GM23338 (cell line): Measurements from ENCODE around the gene CLHC1. TPM values are rescaled to one million over a fixed set of nuclear protein-coding genes. Genes with fewer than 3 reads are reported as not detected.

Experiments
- ATAC-seq: fragments of 200-7000 bp; cut with Tn5 transposase; 3 replicates; pipeline ENCODE4 v1.9.1; 2020
- DNase-seq: peaks from one replicate; pipeline ENCODE4 v3.0.0-alpha.2; 2015; ENCODE audit warnings: low spot score
- H2AFZ ChIP-seq: fragments of 200-600 bp; sonication (generic); 2 replicates; pipeline ENCODE4 v1.8.0; 2016; ENCODE audit warnings: antibody characterized with exemption, mild to moderate bottlenecking, moderate library complexity
- H3F3A ChIP-seq: fragments of 200-600 bp; sonication (generic); replicated peaks from 2 replicates; pipeline ENCODE4 v1.8.0; 2017; ENCODE audit warnings: antibody characterized with exemption, mixed run types, low read depth
- H3K27ac ChIP-seq: fragments of 200-600 bp; sonication (generic); 2 replicates; pipeline ENCODE4 v1.6.1; 2016; ENCODE audit warnings: low read depth
- H3K27me3 ChIP-seq: fragments of 200-600 bp; sonication (generic); 2 replicates; pipeline ENCODE4 v1.8.0; 2016; ENCODE audit warnings: mild to moderate bottlenecking, mixed run types, moderate library complexity; ENCODE audit not compliant: insufficient read depth
- H3K36me3 ChIP-seq: fragments of 200-600 bp; sonication (generic); 2 replicates; pipeline ENCODE4 v1.8.0; 2016; ENCODE audit warnings: mild to moderate bottlenecking; ENCODE audit not compliant: insufficient read depth
- H3K4me1 ChIP-seq: fragments of 200-600 bp; sonication (generic); 2 replicates; pipeline ENCODE4 v1.8.0; 2016; ENCODE audit warnings: mild to moderate bottlenecking, moderate library complexity; ENCODE audit not compliant: insufficient read depth
- H3K4me2 ChIP-seq: fragments of 200-600 bp; sonication (generic); 2 replicates; pipeline ENCODE4 v1.7.1; 2017; ENCODE audit warnings: mixed run types
- H3K4me3 ChIP-seq: fragments of 200-600 bp; sonication (generic); 2 replicates; pipeline ENCODE4 v1.6.1; 2016; ENCODE audit warnings: mixed run types
- H3K79me2 ChIP-seq: fragments of 200-600 bp; sonication (generic); replicated peaks from 2 replicates; pipeline ENCODE4 v1.8.0; 2017; ENCODE audit warnings: mild to moderate bottlenecking; ENCODE audit not compliant: insufficient read depth
- H3K9me2 ChIP-seq: fragments of 200-600 bp; sonication (generic); 2 replicates; pipeline ENCODE4 v1.8.0; 2017; ENCODE audit not compliant: insufficient read depth
- H4K20me1 ChIP-seq: fragments of 200-600 bp; sonication (generic); replicated peaks from 2 replicates; pipeline ENCODE4 v1.8.0; 2017; ENCODE audit warnings: mild to moderate bottlenecking; ENCODE audit not compliant: insufficient read depth
- H3K27ac Mint-ChIP-seq: 2 replicates; pipeline ENCODE4 v1.8.0; 2020; ENCODE audit warnings: inconsistent platforms, mild to moderate bottlenecking, moderate library complexity, mixed read lengths
- H3K27me3 Mint-ChIP-seq: 3 replicates; pipeline ENCODE4 v1.8.0; 2022; ENCODE audit warnings: low read depth, mild to moderate bottlenecking, moderate library complexity, mixed read lengths, inconsistent platforms; ENCODE audit not compliant: insufficient read depth, poor library complexity
- H3K36me3 Mint-ChIP-seq: 3 replicates; pipeline ENCODE4 v1.8.0; 2021; ENCODE audit warnings: low read depth, mild to moderate bottlenecking, inconsistent platforms, moderate library complexity, mixed read lengths
- H3K4me1 Mint-ChIP-seq: 3 replicates; pipeline ENCODE4 v1.8.0; 2020; ENCODE audit warnings: mild to moderate bottlenecking, inconsistent platforms, mixed read lengths
- H3K4me3 Mint-ChIP-seq: 3 replicates; pipeline ENCODE4 v1.8.0; 2021; ENCODE audit warnings: moderate library complexity, mild to moderate bottlenecking, inconsistent platforms, mixed read lengths
- H3K9me3 Mint-ChIP-seq: 3 replicates; pipeline ENCODE4 v1.8.0; 2020; ENCODE audit warnings: moderate library complexity, mild to moderate bottlenecking, inconsistent platforms, mixed read lengths
- CREB1 ChIP-seq: fragments of 250-450 bp; sonication (Bioruptor Pico); IDR thresholded peaks from 2 replicates; pipeline ENCODE4 v1.5.0; 2020; ENCODE audit warnings: low read depth, mild to moderate bottlenecking, moderate library complexity
- EZH2phosphoT487 ChIP-seq: fragments of 200-600 bp; sonication (generic); IDR thresholded peaks from one replicate; pipeline ENCODE4 v1.8.1; 2018; ENCODE audit warnings: antibody characterized with exemption; ENCODE audit not compliant: unreplicated experiment
- JUNB ChIP-seq: IDR thresholded peaks from one replicate; pipeline ENCODE4 v1.6.1; 2016; ENCODE audit warnings: antibody characterized with exemption; ENCODE audit not compliant: unreplicated experiment
- POLR2AphosphoS5 ChIP-seq: IDR thresholded peaks from 2 replicates; pipeline ENCODE4 v1.6.1; 2016; ENCODE audit warnings: antibody characterized with exemption, low read depth
- STAT1 ChIP-seq: IDR thresholded peaks from one replicate; pipeline ENCODE4 v1.6.1; 2016; ENCODE audit warnings: antibody characterized with exemption; ENCODE audit not compliant: unreplicated experiment
- ZNF114 ChIP-seq: fragments of 250-450 bp; sonication (Bioruptor Pico); IDR thresholded peaks from 2 replicates; pipeline ENCODE4 v1.5.0; 2020; ENCODE audit warnings: mild to moderate bottlenecking, moderate library complexity
- ZNF331 ChIP-seq: fragments of 250-450 bp; sonication (Bioruptor Pico); IDR thresholded peaks from 2 replicates; pipeline ENCODE4 v1.5.0; 2020; ENCODE audit warnings: low read depth, mild to moderate bottlenecking, moderate library complexity
- polyA plus RNA-seq: library from polyadenylated mRNA; unstranded; fragments of >200 nt; fragmentation: Nextera tagmentation; extraction: Ambion mirVana; gene quantifications from 2 replicates; pipeline ENCODE4 v1.2.1, GENCODE V29; 2016
- total RNA-seq: library from RNA; depleted of rRNA; stranded (reverse); fragments of >200 nt; shearing (Covaris generic); gene quantifications from 2 replicates; pipeline ENCODE4 v1.2.3, GENCODE V29; 2014
- TF ChIP-seq, protein P1 (sequence below): fragments of 250-450 bp; sonication (Bioruptor Pico); IDR thresholded peaks from 2 replicates; pipeline ENCODE4 v1.5.0; 2020; ENCODE audit warnings: mild to moderate bottlenecking, moderate library complexity
- TF ChIP-seq, protein P2 (sequence below): IDR thresholded peaks from one replicate; pipeline ENCODE4 v1.6.1; 2018; ENCODE audit warnings: antibody characterized with exemption; ENCODE audit not compliant: unreplicated experiment

The CLHC1 gene
- total and polyA plus RNA-seq, 2 experiments from 2014 or later: 3.1 to 5.0 TPM

GRCh38 chr2:55142518-55142917 is 89.6 kb downstream of the CLHC1 start:
- Histone ChIP-seq H3K4me1 (peaks cover 10% of the 10 kb centered on the region), H3K4me3 (no peak overlapping the region), H4K20me1 (no peaks in the 10 kb centered on the region), H2AFZ (no peak overlapping the region), H3K79me2 (no peaks in the 10 kb centered on the region), H3K4me2 (no peak overlapping the region), H3F3A (no peaks in the 10 kb centered on the region), H3K27me3 (no peaks in the 10 kb centered on the region), H3K36me3 (no peaks in the 10 kb centered on the region), H3K27ac (no peak overlapping the region), H3K9me2 (peaks cover 7% of the 10 kb centered on the region; the same call in 1 of the 2 replicates)
- DNase-seq (no peak), ATAC-seq (no peak)
- TF ChIP-seq STAT1: no peak
- H3K27ac Mint-ChIP-seq: no peak overlapping the region
- no peaks in the 10 kb centered on the region for H3K9me3 Mint-ChIP-seq
- H3K4me1 Mint-ChIP-seq: peaks cover 21% of the 10 kb centered on the region
- H3K4me3 Mint-ChIP-seq: no peak overlapping the region
- peaks cover 7% of the 10 kb centered on the region for H3K27me3 Mint-ChIP-seq
- H3K36me3 Mint-ChIP-seq: no peaks in the 10 kb centered on the region

DNA sequence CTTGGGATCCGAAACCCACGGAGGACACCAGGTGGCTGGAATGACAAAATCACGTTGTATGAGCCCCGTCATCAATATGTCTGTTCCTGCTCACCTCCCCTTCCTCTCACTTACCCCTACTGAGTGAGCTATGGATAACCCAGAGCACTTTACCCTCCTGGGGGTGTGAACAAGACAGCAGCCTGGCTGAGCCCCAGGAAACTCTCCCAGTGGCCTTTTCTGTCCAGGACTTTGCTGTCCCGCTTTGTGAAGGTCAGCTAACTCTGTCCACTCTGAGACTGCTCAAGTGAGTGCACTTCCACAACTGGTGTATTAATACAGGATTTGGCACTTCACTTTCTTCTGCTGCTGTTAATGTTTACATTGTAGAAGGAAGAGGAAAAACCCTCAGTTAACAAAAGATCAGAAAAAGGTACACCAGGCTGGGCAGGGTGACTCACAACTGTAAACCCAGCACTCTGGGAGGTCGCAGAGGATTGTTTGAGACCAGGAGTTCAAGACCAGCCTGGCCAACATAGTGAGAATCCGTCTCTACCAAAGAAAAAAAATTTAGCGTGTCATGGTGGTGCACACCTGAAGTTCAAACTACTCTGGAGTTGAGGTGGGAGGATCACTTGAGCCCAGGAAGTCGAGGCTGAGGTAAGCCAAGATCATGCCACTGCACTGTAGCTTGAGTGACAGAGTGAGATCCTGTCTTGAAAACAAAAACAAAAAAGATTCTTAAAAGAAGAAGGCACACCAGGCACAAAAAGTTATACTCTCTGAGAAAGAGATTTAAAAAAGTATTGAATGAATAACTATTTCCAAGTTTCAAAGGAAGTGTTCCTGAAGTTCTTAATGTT is 90.3 kb downstream of the CLHC1 start:
- no peaks in the 10 kb centered on the region for H3K79me2 ChIP-seq
- DNase-seq (no peak), ATAC-seq (no peak)
- no peaks in the 10 kb centered on the region for H4K20me1 ChIP-seq
- H3F3A ChIP-seq: no peaks in the 10 kb centered on the region
- Mint-ChIP-seq H3K4me3 (no peak overlapping the region), H3K36me3 (no peaks in the 10 kb centered on the region), H3K27ac (no peak overlapping the region), H3K27me3 (peaks cover 12% of the 10 kb centered on the region), H3K9me3 (no peaks in the 10 kb centered on the region), H3K4me1 (peaks cover 28% of the 10 kb centered on the region)
- peaks cover 7% of the 10 kb centered on the region; the same call in 1 of the 2 replicates for H3K9me2 ChIP-seq
- no peak for TF ChIP-seq CREB1
- TF ChIP-seq, protein P1, sequence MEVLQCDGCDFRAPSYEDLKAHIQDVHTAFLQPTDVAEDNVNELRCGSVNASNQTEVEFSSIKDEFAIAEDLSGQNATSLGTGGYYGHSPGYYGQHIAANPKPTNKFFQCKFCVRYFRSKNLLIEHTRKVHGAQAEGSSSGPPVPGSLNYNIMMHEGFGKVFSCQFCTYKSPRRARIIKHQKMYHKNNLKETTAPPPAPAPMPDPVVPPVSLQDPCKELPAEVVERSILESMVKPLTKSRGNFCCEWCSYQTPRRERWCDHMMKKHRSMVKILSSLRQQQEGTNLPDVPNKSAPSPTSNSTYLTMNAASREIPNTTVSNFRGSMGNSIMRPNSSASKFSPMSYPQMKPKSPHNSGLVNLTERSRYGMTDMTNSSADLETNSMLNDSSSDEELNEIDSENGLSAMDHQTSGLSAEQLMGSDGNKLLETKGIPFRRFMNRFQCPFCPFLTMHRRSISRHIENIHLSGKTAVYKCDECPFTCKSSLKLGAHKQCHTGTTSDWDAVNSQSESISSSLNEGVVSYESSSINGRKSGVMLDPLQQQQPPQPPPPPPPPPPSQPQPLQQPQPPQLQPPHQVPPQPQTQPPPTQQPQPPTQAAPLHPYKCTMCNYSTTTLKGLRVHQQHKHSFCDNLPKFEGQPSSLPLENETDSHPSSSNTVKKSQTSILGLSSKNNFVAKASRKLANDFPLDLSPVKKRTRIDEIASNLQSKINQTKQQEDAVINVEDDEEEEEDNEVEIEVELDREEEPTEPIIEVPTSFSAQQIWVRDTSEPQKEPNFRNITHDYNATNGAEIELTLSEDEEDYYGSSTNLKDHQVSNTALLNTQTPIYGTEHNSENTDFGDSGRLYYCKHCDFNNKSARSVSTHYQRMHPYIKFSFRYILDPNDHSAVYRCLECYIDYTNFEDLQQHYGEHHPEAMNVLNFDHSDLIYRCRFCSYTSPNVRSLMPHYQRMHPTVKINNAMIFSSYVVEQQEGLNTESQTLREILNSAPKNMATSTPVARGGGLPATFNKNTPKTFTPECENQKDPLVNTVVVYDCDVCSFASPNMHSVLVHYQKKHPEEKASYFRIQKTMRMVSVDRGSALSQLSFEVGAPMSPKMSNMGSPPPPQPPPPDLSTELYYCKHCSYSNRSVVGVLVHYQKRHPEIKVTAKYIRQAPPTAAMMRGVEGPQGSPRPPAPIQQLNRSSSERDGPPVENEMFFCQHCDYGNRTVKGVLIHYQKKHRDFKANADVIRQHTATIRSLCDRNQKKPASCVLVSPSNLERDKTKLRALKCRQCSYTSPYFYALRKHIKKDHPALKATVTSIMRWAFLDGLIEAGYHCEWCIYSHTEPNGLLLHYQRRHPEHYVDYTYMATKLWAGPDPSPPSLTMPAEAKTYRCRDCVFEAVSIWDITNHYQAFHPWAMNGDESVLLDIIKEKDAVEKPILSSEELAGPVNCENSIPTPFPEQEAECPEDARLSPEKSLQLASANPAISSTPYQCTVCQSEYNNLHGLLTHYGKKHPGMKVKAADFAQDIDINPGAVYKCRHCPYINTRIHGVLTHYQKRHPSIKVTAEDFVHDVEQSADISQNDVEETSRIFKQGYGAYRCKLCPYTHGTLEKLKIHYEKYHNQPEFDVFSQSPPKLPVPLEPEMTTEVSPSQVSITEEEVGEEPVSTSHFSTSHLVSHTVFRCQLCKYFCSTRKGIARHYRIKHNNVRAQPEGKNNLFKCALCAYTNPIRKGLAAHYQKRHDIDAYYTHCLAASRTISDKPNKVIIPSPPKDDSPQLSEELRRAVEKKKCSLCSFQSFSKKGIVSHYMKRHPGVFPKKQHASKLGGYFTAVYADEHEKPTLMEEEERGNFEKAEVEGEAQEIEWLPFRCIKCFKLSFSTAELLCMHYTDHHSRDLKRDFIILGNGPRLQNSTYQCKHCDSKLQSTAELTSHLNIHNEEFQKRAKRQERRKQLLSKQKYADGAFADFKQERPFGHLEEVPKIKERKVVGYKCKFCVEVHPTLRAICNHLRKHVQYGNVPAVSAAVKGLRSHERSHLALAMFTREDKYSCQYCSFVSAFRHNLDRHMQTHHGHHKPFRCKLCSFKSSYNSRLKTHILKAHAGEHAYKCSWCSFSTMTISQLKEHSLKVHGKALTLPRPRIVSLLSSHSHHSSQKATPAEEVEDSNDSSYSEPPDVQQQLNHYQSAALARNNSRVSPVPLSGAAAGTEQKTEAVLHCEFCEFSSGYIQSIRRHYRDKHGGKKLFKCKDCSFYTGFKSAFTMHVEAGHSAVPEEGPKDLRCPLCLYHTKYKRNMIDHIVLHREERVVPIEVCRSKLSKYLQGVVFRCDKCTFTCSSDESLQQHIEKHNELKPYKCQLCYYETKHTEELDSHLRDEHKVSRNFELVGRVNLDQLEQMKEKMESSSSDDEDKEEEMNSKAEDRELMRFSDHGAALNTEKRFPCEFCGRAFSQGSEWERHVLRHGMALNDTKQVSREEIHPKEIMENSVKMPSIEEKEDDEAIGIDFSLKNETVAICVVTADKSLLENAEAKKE: no peak
- TF ChIP-seq STAT1: no peak
- TF ChIP-seq EZH2phosphoT487: no peak
- TF ChIP-seq ZNF331: no peak
- TF ChIP-seq JUNB: no peak
- TF ChIP-seq, protein P2, sequence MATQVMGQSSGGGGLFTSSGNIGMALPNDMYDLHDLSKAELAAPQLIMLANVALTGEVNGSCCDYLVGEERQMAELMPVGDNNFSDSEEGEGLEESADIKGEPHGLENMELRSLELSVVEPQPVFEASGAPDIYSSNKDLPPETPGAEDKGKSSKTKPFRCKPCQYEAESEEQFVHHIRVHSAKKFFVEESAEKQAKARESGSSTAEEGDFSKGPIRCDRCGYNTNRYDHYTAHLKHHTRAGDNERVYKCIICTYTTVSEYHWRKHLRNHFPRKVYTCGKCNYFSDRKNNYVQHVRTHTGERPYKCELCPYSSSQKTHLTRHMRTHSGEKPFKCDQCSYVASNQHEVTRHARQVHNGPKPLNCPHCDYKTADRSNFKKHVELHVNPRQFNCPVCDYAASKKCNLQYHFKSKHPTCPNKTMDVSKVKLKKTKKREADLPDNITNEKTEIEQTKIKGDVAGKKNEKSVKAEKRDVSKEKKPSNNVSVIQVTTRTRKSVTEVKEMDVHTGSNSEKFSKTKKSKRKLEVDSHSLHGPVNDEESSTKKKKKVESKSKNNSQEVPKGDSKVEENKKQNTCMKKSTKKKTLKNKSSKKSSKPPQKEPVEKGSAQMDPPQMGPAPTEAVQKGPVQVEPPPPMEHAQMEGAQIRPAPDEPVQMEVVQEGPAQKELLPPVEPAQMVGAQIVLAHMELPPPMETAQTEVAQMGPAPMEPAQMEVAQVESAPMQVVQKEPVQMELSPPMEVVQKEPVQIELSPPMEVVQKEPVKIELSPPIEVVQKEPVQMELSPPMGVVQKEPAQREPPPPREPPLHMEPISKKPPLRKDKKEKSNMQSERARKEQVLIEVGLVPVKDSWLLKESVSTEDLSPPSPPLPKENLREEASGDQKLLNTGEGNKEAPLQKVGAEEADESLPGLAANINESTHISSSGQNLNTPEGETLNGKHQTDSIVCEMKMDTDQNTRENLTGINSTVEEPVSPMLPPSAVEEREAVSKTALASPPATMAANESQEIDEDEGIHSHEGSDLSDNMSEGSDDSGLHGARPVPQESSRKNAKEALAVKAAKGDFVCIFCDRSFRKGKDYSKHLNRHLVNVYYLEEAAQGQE: no peak
- no peak for TF ChIP-seq POLR2AphosphoS5
- TF ChIP-seq ZNF114 (CRISPR knock-in tag): no peak
- H3K4me2 ChIP-seq: no peak overlapping the region
- H3K27ac ChIP-seq: no peak overlapping the region
- H3K4me1 ChIP-seq: peaks cover 13% of the 10 kb centered on the region
- H3K27me3 ChIP-seq: no peaks in the 10 kb centered on the region
- H2AFZ ChIP-seq: 0 out of 2 replicates have a peak overlapping the region, but pooled peaks have one; percentile 0
- no peak overlapping the region for H3K4me3 ChIP-seq
- no peaks in the 10 kb centered on the region for H3K36me3 ChIP-seq
